PC-3 (cell line): Measurements from ENCODE around the gene DCUN1D1.

Source experiments
- EZH2phosphoT487 ChIP-seq: fragments of 300-600 bp; sonication (generic); IDR thresholded peaks from 2 replicates; pipeline ENCODE4 v1.6.1; 2018; ENCODE audit warnings: mild to moderate bottlenecking, antibody characterized with exemption, low read length, borderline replicate concordance
- TF ChIP-seq, protein P1 (sequence below): fragments of 300-600 bp; sonication (generic); conservative IDR thresholded peaks from 2 replicates; pipeline ENCODE4 v1.5.1; 2017; ENCODE audit warnings: antibody characterized with exemption, low read depth, mild to moderate bottlenecking, low read length

DNA sequence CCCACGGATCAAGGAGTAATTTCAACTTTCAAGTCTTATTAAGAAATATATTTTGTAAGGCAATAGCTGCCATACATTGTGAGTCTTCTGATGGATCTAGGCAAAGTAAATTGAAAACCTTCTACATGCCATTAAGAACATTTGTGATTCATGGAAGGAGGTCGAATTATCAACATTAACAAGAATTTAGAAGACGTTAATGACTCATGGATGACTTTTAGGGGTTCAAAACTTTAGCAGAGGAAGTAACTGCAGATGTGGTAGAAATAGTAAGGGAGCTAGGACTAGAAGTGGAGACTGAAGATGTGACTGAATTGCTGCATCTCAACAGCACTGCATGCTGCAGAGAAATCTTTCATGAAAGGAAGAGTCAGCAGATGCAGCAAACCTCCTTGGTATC is 48.1 kb upstream of the DCUN1D1 start:
- TF ChIP-seq, protein P1, sequence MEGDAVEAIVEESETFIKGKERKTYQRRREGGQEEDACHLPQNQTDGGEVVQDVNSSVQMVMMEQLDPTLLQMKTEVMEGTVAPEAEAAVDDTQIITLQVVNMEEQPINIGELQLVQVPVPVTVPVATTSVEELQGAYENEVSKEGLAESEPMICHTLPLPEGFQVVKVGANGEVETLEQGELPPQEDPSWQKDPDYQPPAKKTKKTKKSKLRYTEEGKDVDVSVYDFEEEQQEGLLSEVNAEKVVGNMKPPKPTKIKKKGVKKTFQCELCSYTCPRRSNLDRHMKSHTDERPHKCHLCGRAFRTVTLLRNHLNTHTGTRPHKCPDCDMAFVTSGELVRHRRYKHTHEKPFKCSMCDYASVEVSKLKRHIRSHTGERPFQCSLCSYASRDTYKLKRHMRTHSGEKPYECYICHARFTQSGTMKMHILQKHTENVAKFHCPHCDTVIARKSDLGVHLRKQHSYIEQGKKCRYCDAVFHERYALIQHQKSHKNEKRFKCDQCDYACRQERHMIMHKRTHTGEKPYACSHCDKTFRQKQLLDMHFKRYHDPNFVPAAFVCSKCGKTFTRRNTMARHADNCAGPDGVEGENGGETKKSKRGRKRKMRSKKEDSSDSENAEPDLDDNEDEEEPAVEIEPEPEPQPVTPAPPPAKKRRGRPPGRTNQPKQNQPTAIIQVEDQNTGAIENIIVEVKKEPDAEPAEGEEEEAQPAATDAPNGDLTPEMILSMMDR = no peak
- TF ChIP-seq EZH2phosphoT487 = no peak
